NCI-H524 treated with DMSO at 0.1 percent for 48 hours (cell line): ENCODE measurements around the gene TEX30.

Experiments used
- DNase-seq: peaks from one replicate; lab custom pipeline; 2025; lab: John Stamatoyannopoulos, UW

TEX30 gene

DNA sequence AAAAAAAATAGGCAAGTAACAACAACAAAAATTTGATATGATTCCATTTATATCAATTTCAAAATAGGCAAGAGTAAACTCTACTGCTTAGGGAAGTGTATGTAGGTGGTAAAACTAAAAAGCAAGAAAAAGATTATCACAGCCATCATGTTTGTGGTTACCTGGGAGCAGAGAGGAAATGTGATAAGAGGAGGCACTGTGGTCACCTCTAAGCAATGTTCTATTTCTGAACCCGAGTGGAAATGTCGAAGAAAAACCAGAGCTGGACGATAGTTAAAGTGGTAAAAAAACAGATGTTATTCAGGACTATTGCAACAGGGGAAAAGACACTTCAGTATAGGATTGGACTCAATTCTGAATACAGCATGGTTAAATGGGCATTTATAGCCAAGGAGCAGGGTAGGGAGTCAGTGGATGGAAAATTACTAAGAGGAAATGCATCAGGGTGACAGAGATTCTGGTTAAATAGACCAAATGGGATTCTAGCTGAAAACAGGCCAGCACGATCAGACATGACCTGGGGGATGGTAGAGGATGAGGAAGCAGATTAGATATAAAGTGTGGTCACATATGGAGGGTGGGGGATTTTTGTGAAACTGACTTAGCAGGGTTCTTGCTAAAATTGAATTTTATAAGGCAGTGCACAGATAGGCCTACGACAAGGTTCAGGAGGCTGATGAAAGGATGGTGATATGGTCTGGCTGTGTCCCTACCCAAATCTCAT is 6.0 kb upstream of the TEX30 start:
- DNase-seq, result no peak

DNA sequence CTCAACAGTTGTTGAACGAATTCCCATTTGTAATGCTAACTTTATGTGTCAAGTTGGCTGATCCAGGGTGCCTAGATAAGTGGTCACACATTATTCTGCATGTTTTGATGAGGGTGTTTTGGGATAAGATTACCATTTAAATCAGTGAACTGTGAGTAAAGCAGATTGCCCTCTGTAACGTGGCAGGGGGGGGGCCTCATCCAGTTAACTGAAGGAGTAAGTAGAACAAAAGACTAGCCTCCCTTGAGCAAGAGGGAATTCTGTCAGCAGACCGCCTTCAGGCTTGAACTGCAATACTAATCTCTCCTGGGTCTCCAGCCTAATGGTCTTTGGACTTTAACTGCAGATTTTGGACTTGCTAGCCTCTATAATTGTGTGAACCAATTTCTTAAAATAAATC is 4.2 kb upstream of the TEX30 start:
- DNase-seq, result no peak

DNA sequence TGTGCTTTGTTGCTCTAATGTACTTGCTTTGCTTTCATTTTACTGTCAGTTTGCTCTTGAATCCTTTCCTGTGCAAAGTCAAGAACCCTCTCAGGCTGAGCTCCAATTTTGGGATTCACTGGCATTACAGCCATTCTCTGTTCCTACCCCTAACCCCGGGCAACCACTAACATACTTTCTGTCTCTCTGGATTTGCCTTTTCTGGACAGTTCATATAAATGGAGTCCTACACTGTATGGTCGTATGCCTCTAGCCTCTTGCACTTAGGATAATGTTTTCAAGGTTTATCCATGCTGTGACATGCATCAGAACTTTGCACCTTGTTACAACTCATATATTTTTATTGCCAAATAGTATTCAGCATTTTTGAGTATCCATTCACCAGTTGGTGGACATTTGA is 2.7 kb upstream of the TEX30 start:
- DNase-seq, result no peak

GRCh38 chr13:102774591-102775520 is 1.3 kb upstream of the TEX30 start:
- no peak for DNase-seq

DNA sequence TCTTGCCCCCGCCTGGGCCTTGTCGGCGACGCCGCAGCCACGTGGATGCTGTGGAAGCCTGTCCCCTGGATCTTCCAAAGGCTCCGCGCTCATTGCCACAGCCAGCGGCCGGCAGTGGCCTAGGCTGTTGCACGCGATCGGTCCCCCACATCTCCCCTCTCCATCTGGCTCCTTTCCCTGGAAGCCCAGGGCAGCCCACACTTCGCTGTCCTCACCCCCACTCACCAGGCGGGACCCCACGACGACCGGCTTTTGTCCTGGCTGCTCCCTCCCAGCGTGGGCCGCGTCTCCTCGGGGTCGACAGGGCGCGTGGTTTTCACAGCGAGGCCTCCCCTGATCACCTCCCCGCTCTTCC is 605 bp upstream of the TEX30 start:
- DNase-seq, result no peak

DNA sequence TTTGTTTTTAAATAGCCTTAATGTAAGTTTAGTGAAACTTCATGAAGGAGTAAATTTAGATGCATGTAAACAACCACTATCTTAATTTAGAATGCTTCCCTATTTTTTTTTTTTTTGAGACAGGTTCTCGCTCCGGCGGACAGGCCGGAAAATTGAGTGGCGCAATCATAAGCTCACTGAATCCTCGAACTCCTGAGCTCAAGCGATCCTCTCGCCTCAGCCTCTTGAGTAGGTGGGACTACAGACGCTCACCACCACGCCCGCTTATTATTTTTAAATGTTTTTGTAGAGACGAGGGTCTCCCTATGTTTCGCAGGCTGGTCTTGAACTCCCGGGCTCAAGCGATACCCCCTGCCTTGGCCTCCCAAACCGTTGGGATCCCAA is 1.6 kb downstream of the TEX30 start:
- no peak for DNase-seq

DNA sequence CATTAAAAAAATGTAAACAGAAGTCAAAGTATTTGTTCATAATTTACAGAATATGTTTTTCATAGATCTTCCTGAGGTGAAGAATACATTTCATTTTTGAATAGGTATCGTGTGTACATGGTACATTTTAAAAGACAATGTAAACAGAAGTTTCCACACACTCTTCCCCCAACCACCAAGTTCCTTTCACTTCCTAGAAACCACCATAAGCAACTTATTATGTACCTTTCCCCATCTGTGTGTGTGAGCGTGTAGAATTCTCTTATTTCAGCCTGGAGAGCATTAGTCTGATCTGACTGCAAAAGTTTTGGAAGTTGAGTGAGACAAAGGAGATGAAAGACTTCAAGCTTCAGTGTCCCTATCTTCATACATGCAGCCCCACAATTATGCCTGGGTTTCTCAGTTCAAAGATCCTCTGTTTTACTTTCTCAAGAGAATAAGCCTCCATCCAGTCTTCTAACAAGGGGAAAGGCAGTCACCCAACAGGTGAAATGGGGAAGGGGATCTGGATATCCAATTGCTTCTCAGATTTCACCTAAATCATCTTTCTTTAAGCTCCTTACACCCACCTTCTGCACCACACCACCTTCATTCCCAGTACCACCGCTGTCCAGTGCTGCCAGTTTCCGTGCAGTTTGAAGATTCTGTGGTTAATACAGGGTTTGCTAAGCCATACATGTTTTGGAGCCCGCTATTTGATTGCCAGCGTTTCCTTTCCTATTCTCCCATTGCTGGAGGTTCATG is 2.1 kb downstream of the TEX30 start:
- no peak for DNase-seq

GRCh38 chr13:102770435-102770834 is 3.2 kb downstream of the TEX30 start:
- DNase-seq, result no peak

DNA sequence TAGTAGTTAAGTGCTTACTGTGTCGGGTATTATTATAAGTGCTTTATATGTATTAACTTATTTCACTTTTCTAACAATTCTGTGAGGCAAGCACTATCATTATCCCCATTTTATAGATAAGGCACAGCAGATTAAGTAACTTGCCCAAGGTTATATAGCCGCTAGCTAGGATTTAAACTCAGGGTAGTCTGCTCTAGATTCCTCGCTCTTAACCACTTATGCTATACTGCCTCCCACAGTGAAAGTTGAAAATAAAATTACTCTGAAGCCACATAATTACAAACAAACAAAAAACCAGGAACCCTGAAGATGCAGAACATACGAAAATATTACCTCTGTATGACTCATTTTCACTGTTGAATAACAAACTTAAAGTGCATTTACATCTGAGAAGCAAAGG is 3.9 kb downstream of the TEX30 start:
- no peak for DNase-seq

- no peak for DNase-seq
These were observed 4.7 kb downstream of the TEX30 start for GRCh38 chr13:102768909-102769308.

GRCh38 chr13:102763741-102764140 is 9.8 kb downstream of the TEX30 start:
- no peak for DNase-seq

- DNase-seq, result no peak
These were observed 12.5 kb downstream of the TEX30 start for GRCh38 chr13:102761071-102761470.

- DNase-seq, result no peak
These were observed 14.7 kb downstream of the TEX30 start for GRCh38 chr13:102758842-102759241.

DNA sequence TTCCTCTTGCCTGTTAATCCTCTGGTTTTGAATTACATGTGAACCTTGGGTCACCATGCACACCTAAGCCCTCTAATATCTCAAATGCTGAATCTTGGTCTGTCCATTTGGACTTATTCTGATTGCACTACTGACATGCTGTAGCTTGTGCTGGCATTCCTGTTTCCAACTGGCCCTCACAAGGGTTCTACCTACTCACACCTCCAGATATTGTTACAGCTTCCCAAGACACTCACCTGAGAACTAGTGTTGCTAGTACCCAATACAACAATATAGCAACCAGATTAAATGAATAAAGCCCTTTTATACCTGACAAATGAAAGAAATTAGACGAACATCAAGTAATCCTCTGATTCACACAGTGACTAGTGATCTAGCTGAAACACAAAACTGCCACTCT is 16.6 kb downstream of the TEX30 start:
- DNase-seq, result no peak

DNA sequence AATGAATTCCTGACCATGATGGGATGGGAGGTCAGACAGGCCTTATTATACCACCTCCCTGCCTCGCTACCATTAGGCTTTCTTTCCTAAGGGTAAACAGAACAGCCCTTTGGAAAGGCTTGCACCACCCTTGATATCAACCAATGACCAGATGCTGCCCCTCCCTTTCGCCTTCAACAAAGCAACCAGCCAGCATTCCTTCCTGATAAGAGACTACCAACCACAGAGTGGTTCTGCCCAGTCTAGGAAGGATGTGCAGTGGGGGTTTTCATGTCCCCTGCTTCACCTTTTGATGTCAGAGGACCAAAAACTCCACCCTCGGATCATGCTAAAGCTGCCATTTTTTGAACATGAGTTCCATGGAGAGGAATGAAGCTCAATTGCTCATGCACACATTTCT is 21.7 kb downstream of the TEX30 start:
- DNase-seq, result no peak

- no peak for DNase-seq
These were observed 31.1 kb downstream of the TEX30 start for GRCh38 chr13:102742506-102742905.

- DNase-seq, result no peak
These were observed 31.5 kb downstream of the TEX30 start for GRCh38 chr13:102742101-102742500.

- DNase-seq, result no peak
These were observed 43.9 kb downstream of the TEX30 start for GRCh38 chr13:102729560-102730270.

- DNase-seq, result peak; percentile 46
These were observed 47.2 kb downstream of the TEX30 start for GRCh38 chr13:102726430-102726829.

DNA sequence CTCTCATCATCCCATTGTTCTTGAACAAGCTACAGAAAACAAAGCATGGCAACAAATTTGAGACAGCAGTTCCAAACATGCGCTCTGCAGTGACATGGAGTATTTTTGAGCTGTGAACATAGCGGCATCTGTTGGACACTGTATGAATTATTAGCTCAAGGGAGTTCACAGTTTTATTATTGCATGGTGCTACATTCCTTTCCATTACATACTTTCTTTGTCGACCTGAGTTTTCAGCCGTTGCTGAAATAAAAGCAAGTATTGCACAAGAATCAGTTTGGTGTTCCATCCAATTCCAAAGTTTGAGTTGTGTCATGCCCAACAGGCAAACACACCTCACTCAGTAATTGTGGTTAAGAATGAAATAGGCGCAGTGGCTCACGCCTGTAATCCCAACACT is 48.7 kb downstream of the TEX30 start:
- no peak for DNase-seq

- DNase-seq, result no peak
These were observed 51.8 kb downstream of the TEX30 start for GRCh38 chr13:102721800-102722231.

- DNase-seq, result no peak
These were observed 54.8 kb downstream of the TEX30 start for GRCh38 chr13:102718746-102719145.
